ENCODE results near the gene ERLIN1.

- no peak for TF ChIP-seq EZH2 (IDR thresholded peaks at IDR 0.05; ENCODE audit: low read length)
- no peak for TF ChIP-seq CTCF (optimal IDR thresholded peaks at IDR 0.05 in 1 of 3, IDR thresholded peaks at IDR 0.05 in 1 of 3, conservative IDR thresholded peaks at IDR 0.05 in 1 of 3; ENCODE audit: extremely low read depth in 1 of 3, insufficient read depth in 2 of 3, low read length in 3 of 3)
These were observed 8.9 kb upstream of the ERLIN1 start for GRCh38 chr10:100194711-100195110.

Measured in keratinocyte (primary cell).